Right kidney (tissue), 1 donor: ENCODE data around the gene APC.
"Not testable (repeated sequence)": the region's sequence is repeated elsewhere in the genome, so short reads cannot be mapped to it uniquely, and the experiment has no call there.

ENCODE experiments used
- DNase-seq: peaks from one replicate; pipeline ENCODE4 v3.0.0-alpha.2; 2016

The APC gene

DNA sequence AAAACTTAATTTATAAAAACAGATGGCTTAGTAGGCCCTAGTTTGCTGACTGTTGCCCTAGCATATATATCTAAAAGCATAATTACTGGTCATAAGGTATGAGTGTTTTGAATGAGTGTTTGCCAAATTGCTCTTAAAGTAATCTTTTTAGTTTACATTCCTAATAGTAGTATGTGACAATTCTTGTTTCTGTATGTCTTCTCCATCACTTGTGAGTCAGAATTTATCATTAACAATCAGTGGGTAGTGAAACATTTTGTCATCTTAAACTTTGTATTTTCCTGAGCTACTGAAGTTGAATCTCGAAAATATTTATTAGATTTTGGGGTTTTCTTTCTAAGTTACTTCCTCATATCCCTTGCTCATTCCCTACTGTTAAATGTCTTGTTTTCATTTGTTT is 49.6 kb downstream of the APC start:
- DNase-seq, result no peak

DNA sequence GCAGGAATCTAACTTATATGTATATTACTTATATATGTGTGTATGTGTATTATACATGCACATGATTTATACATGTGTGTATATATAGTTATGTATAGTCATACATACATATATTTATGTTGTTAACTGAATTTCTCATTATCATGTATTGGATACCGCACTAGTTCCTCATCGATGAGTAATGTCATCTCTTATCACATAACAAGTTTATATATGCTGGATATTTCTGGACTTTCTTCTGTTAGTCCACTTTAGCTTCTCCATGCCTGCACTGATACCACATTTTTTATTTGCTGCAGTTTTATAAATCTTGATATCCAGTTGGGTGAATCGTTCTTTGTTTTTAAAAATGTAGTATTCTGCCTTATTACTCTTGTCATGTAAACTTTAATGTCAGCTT is 50.2 kb downstream of the APC start:
- DNase-seq, result no peak

DNA sequence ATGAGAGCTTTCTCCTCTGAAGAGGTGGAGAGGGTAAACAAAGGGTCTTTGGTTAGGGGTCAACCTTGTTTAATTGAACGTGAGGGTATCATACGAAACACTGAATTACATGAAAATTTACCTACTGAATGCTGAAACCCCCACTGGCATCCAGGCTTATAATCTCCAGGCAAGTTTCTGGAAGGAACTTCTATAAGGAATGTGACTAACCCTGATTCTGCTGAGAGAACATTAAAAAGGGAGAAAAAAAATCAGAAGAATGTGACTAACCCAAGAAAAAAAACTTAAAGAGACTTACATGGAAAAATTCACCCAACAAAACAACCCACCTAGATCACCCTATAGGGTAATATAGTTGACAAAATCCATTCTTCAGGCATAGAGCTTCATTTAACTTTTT is 55.5 kb downstream of the APC start:
- no peak for DNase-seq

DNA sequence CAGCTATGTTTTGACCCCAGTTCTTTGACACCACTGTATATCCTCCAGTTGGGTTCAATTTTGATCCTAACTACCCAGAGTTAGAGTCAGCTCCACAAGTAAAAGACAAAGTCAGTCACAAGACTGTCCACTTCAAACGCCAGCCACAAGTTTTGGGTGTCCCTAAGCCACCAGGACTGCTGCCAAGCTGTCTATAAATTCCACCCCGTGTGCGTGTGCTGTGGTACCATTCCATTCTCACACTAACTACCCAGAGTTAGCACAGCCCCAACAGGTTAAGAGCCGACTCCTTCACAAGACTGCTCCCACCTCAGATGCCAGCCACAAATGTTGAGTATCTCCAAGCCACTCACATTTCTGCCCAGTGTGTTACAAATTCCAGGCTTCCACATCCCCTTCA is 56.7 kb downstream of the APC start:
- DNase-seq, result no peak

DNA sequence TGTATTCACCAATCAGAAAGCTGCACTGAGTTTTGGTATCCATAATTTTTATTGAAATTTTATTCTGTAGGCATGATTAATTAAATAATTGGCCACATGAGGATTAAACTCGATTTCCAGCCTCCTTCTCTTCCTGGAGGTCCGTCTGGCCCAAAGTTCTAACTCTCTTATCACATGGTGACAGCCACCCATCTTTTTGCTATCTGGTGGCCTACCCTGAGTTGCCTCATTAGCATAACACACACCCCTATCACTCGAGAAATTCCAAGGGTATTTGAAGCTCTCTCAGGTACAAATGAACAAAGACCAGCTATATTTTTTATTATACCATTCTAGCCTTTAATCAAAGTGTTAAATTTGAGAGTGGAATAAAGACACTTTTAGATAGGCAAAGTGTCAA is 57.7 kb downstream of the APC start:
- no peak for DNase-seq

DNA sequence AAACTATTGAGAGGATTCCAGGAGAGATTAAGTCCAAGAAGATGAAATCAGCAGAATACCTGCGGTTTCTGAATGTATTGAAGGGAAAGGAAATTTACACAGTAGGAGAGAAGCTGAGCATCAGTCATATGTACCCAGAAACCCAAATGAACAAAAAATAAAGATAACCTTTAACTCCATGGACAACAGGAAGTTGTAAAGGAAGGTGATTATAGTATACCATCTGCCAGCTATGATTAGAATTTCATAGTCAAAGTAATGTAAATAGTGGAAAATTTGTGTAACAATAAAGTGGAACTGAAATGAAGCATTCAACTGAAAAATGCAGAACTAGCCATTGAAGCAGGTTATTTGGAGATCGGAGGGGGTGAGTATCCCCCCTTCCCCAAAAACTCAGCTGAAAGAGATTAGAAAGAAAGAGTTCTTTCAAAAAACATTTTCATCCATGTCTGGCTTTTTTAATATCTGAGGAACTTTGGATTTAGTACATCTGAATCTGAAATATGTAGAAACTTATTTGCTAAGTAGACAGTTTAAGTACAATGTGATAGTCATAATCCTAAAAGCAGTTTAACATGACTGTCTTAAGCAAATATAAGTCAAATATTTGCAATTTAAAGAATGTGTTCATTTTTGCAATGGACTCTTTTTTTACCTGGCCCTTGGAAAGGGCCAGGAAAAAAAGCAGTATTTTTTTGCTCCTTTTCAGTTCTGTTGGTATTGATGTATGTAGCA is 58.4 kb downstream of the APC start:
- no peak for DNase-seq

DNA sequence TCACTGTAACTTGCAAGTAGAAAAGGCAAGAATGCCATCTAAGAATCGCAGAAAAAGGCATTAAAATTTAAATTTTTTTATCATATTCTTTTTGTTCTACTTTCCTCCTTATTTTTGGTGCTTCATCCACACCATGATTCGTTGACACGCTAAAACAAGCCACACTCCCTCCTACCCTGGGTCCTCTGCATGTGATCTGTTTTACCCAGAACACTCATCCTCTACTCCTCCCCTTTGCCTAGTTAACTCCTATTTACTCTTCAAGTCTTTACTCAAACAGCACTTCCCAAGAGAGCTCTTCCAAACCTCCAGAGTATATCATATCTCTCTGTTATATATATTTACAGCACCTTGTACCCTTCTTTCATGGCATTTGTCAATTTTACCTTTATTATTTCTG is 62.0 kb downstream of the APC start:
- DNase-seq, result no peak

DNA sequence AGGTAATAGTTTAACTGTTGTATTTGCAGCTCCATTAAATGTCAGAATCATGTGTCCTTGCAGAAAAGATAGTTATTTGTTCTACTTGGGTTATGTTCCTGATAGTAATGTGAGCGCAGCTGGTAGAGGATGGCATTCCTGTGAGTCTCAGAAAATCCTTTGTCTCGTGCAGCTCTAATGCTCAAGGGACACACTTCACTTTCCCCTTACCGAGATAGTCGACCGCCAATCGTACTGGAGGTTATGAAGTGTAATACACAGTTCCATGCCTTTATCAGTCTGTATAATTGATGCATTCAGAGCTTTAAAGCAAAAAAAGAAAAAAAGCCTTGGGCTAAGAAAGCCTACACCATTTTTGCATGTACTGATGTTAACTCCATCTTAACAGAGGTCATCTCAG is 63.2 kb downstream of the APC start:
- no peak for DNase-seq

DNA sequence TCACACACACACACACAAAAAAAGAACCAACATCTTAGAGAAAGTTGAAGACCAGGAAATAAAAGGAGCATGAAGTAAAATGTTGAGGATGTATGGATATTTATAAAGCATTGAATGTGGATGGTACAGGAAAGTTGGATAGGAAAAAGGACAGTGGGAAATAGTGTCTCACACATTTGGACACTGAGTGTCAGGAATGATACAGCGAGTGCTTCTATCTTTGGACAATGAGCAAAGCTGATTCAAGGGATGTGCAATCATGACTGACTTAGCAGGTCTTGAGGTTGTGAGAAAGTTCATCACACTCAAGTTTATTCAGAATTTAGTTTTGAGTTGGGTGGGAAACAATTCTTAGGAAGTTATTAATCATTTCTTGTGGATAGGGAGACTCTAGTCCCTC is 73.3 kb downstream of the APC start:
- DNase-seq, result no peak

DNA sequence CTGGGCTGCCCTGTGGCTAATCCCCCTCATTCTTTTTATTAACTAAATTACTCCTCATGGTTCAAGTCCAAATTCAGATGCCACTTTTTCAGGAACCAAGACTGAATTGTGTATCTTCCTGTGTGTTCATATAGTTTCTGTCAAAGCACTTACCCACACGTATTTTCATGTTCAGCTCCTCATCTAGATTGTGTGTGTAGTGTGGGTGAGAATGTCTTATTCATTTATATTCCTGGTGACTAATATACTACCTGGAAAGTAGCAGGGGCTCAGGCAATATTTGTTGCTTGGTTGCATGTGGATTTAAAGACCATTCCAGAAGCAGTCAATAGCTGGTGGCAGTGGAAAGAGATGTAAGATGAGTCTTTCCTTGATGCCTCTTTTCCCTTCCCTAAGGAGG is 74.9 kb downstream of the APC start:
- DNase-seq, result no peak

DNA sequence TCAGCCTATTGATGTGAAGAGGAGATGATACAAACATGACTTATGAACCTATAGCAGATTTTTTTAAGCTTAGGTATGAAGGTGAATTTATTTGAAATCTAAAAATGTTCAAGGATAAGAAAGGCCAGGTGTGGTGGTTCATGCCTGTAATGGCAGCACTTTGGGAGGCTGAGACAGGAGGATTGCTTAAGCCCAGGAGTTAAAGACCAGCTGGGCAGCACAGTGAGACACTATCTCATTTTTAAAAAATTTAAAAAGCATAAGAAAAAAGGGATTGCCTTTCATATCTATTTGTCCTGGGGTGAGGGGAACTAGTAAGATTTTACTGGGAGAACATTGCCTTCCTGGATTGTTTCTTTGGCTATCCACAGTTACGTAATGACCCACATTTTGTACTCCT is 82.6 kb downstream of the APC start:
- no peak for DNase-seq

DNA sequence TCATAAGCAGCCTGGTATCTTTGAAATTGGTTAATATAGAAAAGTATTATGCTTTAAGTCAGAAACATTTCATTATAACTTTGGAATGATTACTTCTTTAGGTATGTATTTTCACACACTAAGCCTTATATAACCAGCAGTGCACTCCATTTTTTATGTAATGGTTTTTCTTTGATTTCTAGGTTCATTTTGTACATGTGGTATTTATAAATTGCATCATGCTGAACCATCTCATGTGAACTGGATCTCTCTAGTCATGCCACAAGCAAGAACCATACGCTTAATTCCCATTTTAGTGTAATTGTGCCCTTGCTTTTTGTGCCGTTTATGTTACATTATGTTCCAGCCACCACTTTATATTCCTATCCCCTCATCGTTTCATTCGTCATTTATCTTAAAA is 84.8 kb downstream of the APC start:
- DNase-seq, result no peak

DNA sequence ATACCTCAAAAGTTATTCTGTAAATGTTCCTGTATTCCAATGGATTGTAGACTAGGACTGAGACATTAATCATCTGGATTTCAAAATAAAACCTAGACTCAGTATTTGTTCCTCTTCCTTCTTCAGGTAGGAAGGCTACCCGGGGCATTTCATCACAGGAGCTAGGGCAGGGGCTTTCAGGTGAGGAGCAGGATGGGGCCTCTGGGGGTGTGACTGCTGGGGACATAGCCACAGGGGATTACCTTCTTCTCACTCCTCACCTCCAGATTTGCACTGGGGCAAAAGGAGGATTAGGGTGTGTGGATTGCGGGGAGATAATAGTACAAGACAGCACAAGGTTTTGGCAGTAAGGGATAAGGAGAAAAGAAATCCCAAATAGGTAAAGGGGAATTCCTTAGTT is 85.5 kb downstream of the APC start:
- DNase-seq, result no peak

DNA sequence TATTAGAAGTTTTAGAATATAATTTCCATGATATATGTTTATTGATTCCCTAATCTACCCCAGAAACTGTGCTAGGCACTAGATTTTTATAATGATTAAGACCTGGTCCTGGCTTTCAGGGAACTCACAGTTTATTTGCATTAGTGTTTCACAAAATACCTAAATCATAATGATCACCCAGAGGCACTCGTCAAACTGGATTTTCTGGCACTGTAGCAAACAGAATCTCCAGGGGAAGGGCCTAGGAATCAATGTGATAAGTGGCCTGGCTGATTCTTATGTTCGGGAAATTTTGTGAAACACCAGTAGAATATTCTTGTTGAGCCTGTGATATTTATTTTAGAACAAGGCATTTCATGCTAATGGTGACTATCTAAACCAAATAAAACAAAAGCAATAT is 86.0 kb downstream of the APC start:
- DNase-seq, result no peak

DNA sequence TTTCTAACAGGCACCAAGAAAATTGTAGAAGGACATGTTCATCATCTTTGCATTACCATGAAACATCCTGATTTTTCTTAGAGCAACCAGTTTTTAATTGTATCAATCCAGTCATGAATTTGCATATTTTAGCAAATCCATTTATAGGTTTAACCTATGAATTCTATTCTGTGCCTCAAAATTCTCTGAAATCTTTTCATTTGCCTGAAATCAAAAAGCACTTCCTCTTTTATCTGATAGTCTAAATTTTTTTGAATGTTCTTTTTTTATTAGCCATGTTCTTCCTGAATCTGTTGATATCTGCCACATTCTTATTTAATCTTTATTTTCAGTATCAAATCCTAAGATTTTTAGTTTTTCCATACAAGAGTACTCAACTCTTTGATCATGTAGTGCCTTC is 86.5 kb downstream of the APC start:
- no peak for DNase-seq

DNA sequence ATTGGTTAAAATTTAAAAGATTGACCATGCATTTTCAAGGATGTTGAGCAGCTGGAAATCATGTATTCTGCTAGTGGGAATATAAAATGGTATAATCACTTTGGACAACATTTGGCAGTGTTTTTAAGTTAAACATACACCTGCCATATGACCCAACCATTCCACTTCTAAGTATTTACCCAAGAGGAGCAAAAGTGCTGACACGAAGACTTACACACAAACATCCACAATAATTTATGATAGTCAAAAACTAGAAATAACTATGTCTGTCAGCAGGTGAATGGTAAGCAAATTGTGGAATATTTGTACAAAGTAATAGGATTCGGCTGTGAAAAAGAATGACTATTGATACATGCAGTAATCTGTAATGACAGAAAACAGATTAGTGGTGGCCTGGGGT is 92.7 kb downstream of the APC start:
- no peak for DNase-seq

DNA sequence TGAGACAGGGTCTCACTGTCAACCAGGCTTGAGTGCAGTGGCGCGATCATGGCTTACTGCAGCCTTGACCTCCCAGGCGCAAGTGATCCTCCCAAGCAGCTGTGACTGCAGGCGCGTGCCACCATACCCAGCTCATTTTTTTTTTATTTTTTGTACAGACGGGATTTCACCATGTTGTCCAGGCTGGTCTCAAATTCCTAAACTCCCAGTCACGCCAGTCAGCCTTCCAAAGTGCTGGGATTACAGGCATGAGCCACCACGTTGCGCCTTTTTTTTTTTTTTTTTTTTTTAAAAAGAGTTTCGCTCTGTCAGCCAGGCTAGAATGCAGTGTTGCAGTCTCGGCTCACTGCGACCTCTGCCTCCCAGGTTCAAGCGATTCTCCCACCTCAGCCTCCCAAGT is 96.3 kb downstream of the APC start:
- DNase-seq, result no peak

DNA sequence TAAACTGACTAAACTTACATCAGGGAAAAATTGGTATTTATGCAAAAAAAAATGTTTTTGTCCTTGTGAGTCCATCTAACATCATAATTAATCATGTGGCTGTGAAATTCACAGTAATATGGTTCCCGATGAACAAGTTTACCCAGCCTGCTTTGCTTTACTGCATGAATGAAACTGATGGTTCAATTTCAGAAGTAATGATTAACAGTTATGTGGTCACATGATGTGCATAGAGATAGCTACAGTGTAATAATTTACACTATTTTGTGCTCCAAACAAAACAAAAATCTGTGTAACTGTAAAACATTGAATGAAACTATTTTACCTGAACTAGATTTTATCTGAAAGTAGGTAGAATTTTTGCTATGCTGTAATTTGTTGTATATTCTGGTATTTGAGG is 106.8 kb downstream of the APC start:
- no peak for DNase-seq

DNA sequence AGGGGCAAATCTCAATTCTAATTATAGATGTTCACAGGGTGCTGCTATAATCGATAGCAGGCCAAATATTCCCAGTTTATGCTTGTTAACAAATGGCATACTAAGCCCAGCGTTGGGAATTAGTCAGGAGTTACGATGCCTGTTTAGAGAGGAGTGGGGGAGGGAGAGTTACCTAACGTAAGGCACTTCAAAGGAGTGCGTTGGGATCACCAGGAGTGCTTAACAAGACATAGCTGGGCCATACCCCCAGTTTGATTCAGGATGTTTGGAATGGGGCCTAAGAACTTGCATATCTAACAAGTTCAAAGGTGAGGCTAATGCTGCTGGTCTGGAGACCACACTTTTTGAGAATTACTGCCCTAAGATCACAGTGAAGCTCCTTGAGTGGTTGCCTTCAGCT is 108.9 kb downstream of the APC start:
- DNase-seq, result no peak

DNA sequence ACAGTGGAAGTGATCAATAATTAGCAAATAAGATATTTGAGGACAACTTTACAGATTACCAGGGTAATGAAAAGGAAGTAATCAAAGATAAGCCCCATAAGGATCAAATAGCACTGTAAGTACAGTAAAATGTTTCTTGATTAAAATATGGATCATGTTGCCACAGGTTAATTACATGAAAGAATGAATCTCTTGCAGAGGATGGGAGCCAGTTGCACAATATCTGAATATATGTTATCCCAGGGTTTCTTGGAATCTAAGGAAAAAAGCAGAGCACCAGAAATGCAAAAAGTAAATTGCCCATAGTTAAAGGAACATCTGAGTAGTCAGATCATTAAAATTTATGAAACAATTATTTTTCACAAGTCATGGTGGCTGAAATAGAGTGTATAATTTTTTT is 109.6 kb downstream of the APC start:
- no peak for DNase-seq

DNA sequence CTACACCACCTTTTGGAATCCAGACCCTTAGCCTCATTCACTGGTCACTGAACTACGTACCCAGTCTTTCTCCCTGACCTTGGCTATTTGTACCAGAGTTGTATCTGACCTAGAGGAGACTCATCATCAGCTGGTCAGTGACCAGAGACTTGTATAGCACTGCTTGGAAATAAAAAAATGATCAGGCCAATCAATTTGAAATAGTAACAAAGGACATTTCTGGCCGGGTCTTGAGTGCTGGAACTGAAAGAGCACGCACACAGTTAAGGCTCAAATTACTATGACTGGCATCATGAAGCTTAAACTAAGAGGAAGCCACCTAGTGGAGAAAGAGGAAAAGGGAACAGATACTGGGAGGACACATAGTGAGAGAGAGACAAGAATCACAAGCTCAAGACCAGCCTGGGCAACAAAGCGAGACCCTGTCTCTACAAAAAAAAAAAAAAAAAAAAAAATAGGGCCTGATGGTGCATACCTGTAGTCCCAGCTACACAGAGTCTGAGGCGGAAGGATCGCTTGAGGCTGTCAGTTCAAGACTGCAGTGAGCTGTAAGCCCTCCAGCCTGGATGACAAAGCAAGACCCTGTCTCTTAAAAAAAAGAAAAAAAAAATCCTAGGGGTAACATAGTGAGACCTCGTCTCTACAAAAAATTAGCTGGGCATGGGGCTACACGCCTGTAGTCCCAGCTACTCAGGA is 110.6 kb downstream of the APC start:
- peak; percentile 26 for DNase-seq

DNA sequence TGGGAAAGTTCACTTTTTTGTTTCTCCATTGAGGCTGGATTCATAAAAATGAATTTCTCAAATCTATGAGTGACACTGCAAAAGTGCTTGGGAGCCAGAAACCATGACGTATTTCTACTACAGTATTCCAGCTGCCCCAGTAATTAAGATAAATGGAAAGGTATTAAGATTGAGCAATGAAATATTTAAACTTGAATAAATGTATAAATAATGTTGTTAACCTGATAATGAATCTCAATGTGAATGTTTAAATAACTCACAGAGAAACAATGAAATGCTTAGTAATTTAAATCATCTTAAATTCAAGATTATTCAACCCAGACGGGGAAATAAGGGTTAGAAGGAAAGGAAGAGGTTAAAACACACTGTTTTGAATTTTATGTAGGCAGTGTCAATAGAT is 112.2 kb downstream of the APC start:
- no peak for DNase-seq

DNA sequence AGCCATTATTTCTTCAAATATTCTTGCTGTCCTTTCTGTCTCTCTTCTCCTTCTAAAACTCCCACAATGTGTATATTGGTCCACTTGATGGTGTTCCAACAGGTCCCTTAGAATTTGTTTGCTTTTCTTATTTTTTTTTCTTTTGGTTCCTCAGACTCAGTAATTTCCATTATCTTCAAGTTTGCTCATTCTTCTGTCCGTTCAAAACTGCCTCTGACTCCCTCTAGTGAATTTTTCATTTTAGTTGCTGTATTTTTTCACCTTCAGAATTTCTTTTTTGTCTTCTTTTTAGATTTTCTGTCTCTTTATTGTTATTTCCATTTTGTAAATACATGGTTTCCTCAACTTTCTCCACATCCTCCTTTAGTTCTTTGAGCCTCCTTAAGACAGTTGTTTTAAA is 117.0 kb downstream of the APC start:
- DNase-seq, result no peak

DNA sequence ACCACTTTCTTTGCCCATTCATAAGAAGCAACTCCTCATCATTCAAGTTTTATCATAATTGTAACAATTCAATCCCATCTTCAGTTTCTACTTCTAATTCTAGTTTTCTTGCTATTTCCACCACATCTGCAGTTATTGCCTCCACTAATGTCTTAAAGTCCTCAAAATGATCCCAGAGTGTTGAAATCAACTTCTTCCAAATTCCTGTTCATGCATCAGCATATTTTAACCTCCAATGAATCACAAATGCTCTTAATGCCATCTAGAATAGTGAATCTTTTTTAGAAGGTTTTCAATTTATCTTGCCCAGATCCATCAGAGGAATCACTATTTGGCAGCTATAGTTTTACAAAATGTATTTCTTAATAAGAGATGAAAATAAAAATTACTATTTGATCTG is 120.2 kb downstream of the APC start:
- no peak for DNase-seq

DNA sequence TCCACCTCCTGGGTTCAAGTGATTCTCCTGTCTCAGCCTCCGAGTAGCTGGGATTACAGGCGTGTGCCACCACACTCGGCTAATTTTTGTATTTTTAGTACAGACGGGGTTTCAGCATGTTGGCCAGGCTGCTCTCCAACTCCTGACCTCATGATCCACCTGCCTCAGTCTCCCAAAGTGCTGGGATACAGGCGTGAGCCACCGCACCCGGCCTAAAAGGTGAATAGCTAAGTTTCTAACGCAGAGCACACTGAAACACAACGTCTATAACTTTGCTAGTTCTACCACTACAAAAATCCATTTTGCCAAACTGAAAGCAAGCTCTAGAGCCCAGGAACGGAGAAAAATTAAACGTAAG is 122.9 kb downstream of the APC start:
- DNase-seq, result not testable (repeated sequence)
